Measurements from ENCODE around the gene GLRX3.

DNA sequence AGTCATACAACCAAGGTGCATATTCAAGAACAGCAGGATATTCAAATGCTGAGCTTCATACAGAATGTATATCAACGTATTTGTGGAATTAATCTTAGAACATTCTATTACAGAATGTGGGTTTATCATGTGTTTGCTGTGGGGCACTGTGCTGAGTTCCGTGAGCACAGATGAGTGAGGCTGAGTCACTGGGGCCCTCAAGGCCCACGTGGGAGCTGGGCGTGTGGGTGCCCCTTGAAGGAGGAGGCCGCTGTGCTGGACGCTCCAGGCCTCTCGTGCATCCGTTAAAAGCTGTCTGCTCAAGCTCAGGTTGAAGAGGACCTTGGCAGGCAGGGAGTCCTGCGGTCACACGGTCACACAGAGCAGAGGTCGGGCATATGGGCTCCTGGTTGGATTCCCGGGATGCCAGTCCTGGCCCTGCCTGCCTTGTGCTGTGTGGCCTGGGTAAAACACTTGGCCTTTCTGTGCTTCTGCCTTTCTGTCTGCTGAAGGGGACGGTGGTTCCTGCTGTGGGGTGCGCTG is 70.1 kb downstream of the GLRX3 start:
- TF ChIP-seq, protein P1, sequence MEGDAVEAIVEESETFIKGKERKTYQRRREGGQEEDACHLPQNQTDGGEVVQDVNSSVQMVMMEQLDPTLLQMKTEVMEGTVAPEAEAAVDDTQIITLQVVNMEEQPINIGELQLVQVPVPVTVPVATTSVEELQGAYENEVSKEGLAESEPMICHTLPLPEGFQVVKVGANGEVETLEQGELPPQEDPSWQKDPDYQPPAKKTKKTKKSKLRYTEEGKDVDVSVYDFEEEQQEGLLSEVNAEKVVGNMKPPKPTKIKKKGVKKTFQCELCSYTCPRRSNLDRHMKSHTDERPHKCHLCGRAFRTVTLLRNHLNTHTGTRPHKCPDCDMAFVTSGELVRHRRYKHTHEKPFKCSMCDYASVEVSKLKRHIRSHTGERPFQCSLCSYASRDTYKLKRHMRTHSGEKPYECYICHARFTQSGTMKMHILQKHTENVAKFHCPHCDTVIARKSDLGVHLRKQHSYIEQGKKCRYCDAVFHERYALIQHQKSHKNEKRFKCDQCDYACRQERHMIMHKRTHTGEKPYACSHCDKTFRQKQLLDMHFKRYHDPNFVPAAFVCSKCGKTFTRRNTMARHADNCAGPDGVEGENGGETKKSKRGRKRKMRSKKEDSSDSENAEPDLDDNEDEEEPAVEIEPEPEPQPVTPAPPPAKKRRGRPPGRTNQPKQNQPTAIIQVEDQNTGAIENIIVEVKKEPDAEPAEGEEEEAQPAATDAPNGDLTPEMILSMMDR (IDR thresholded peaks at IDR 0.05), result no peak
- TF ChIP-seq, protein P2, sequence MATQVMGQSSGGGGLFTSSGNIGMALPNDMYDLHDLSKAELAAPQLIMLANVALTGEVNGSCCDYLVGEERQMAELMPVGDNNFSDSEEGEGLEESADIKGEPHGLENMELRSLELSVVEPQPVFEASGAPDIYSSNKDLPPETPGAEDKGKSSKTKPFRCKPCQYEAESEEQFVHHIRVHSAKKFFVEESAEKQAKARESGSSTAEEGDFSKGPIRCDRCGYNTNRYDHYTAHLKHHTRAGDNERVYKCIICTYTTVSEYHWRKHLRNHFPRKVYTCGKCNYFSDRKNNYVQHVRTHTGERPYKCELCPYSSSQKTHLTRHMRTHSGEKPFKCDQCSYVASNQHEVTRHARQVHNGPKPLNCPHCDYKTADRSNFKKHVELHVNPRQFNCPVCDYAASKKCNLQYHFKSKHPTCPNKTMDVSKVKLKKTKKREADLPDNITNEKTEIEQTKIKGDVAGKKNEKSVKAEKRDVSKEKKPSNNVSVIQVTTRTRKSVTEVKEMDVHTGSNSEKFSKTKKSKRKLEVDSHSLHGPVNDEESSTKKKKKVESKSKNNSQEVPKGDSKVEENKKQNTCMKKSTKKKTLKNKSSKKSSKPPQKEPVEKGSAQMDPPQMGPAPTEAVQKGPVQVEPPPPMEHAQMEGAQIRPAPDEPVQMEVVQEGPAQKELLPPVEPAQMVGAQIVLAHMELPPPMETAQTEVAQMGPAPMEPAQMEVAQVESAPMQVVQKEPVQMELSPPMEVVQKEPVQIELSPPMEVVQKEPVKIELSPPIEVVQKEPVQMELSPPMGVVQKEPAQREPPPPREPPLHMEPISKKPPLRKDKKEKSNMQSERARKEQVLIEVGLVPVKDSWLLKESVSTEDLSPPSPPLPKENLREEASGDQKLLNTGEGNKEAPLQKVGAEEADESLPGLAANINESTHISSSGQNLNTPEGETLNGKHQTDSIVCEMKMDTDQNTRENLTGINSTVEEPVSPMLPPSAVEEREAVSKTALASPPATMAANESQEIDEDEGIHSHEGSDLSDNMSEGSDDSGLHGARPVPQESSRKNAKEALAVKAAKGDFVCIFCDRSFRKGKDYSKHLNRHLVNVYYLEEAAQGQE (IDR thresholded peaks at IDR 0.05; ENCODE audit: insufficient read depth in 1 of 2, low read depth in 2 of 2, low read length in 1 of 2), result no peak
- TF ChIP-seq POLR2AphosphoS5 (IDR thresholded peaks at IDR 0.05; ENCODE audit: low read depth, low read length) (no peak), SIN3A (IDR thresholded peaks at IDR 0.05; ENCODE audit: borderline replicate concordance, insufficient read depth, low read depth, low read length) (no peak)

Data from Panc1 (cell line).